Sigmoid colon (tissue), 4 donors: Measurements from ENCODE around the gene SEPTIN1.

Experiments used
- EP300 ChIP-seq, 4 donors: sonication (generic); formaldehyde crosslinking; IDR thresholded peaks; one replicate each; pipeline ENCODE4 v1.6.1; 2017; ENCODE audit warnings: antibody characterized with exemption in 4 of 4
- TF ChIP-seq, protein P1 (sequence below), 4 experiments: fragments of 450-650 bp in 3 of 4; fragments of 200-600 bp in 1 of 4; IDR thresholded peaks; one replicate each; pipeline ENCODE4 v1.5.1; 2016 to 2019; ENCODE audit warnings: antibody characterized with exemption in 4 of 4, mild to moderate bottlenecking in 3 of 4, moderate library complexity in 2 of 4

DNA sequence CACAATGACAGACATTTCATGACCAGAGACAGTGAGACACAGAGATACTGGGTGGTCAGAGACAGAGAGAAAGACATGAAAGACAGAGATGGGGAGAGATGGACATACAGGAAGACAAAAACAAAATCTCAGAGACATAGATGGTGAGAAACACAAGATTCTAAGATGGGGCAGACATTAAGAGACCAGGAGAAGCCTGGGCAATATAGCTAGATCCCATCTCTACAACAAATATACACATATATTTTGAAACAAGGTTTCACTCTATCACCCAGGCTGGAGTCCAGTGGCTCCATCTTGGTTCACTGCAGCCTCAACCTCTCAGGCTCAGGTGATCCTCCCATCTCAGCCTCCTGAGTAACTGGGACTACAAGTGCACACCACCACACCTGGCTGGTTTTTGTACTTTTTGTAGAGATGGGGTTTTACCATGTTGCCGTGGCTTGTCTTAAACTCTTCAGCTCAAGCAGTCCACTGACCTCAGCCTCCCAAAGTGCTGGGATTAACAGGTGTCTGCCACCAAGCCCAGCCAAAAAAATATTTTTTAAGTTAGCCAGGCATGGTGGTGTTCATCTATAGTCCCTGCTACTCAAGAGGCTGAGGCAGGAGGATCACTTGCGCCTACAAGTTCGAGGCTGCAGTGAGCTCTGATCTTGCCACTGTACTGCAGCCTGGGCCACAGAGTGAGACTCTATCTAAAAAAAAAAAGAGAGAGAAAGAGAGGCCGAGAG lies 2.1 kb downstream of the SEPTIN1 start:
- TF ChIP-seq, protein P1, sequence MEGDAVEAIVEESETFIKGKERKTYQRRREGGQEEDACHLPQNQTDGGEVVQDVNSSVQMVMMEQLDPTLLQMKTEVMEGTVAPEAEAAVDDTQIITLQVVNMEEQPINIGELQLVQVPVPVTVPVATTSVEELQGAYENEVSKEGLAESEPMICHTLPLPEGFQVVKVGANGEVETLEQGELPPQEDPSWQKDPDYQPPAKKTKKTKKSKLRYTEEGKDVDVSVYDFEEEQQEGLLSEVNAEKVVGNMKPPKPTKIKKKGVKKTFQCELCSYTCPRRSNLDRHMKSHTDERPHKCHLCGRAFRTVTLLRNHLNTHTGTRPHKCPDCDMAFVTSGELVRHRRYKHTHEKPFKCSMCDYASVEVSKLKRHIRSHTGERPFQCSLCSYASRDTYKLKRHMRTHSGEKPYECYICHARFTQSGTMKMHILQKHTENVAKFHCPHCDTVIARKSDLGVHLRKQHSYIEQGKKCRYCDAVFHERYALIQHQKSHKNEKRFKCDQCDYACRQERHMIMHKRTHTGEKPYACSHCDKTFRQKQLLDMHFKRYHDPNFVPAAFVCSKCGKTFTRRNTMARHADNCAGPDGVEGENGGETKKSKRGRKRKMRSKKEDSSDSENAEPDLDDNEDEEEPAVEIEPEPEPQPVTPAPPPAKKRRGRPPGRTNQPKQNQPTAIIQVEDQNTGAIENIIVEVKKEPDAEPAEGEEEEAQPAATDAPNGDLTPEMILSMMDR (IDR thresholded peaks at IDR 0.05): no peak
- no peak for TF ChIP-seq EP300 (IDR thresholded peaks at IDR 0.05)
